SK-MEL-5 (cell line): ENCODE measurements around the gene CD82. TPM values are rescaled to one million over a fixed set of nuclear protein-coding genes. Genes with fewer than 3 reads are reported as not detected.

Experiments used
- DNase-seq: peaks from one replicate; pipeline ENCODE4 v3.0.0-alpha.2; 2016; ENCODE audit warnings: low read depth, low spot score
- in situ Hi-C: cut with HindIII; loops from 2 replicates; pipeline ENCODE4 v1.10.0; 2016; ENCODE audit warnings: low sequenced_read_pairs, high pct_unique_total_duplicates, low pct_unique_long_range_greater_than_20kb
- total RNA-seq: library from RNA; depleted of rRNA; stranded (reverse); fragments of >200 nt; shearing (Covaris generic); gene quantifications from 2 replicates; pipeline ENCODE4 v1.2.3, GENCODE V29; 2014

Gene CD82
- total RNA-seq, 1 experiment from 2014 or later, result 9.1 TPM

DNA sequence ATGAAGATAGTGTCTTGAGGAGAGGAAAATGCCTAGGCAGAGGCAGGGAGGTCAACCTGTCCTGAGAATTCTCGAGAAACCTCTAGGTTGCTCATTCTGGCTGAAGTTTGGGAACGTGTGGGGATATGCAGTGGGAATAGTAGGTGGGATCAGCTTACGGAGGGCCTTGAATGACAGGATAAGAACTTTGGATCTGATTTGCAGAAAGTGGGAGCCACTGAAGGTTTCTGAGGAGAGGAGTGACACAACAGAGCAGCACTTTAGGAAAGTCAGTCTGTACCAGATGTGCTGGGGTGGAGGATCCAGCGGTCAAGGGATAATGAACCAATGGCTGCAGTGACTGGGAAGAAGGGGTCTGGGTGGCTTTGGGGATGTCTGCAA, 2.4 kb downstream of the CD82 start:
- no peak for DNase-seq
- in situ Hi-C loops, result no loop called here

DNA sequence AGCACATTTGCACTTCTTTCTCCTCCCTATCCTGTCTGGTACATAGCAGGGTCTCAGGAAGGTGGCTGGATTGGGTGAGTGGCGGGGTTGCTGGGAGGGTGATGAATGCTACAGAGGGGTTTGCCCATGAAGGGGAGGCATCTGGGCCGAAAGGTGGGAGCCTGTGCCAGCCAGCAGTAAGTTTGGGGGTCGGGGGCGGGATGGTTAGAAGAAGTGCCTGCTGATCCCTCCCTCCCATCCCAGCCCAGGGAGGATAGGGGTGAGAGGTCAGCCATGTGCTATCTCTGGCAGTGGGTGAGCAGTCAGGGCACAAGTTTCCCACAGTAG, 2.8 kb downstream of the CD82 start:
- DNase-seq, result no peak
- in situ Hi-C loops, result no loop called here

DNA sequence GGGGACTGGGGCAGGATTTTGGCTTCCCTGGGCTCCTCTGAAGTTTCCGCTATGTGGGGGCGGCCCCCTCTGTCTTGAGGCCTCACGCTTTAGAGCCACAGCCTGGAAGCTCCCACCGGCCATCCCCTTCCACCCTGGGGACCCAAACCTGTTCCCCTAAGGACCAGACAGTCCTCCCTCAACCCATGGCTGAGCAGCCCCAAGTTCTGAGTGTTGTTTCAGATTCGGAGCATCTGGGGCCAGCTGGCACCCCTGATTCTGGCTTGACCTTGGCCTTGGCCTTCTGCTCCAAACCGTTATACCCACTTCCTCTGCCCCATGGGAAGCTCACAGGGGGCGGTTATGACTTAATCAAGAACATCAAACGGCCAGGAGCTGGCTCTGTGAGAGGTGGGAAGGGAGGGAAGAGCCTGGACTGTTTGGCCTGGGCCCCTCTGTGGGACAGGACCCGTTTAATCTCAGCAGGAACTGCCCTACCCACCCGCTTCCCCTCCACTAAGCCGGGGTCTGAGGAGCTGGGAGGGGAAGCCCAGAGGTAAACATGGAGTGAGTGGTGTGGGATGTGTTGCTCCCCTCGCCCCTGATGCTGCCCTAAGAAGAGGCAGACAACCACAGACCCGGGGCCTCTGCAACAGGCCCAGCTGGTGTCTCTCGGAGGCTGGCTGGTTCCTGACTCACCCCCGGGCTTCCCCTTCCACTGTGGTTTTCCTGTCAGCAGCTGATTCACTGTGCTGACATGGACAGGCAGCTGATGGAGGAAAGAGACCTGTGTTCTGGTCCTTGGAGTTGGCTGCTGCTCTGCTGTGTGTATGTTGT, 3.4 kb downstream of the CD82 start:
- in situ Hi-C loops, result no loop called here
- DNase-seq, result peak; percentile 55

- DNase-seq, result no peak
- in situ Hi-C loops, result no loop called here
Observed at GRCh38 chr11:44570411-44571155, 5.1 kb downstream of the CD82 start.

DNA sequence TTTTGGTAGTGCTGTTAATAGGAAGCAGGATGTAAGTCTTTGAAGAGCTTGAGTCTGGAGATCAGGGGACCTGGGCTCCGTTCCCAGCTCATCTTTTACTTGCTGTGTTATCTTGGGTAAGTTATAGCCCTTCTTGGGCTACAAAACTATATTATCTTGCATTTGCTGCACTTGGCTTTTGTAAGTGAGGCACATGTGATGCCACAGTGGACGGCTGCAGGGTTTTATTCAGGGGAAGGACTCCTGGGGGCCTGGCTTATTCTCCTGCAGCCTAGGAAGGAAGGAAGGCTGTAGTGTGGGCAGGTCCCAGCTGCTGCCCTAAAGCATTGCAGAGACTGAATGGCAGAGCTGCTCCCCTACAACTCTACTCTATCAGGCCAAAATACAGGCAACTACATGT, 6.4 kb downstream of the CD82 start:
- DNase-seq, result no peak
- in situ Hi-C loops, result no loop called here

GRCh38 chr11:44572436-44572835, 7.0 kb downstream of the CD82 start:
- no peak for DNase-seq
- in situ Hi-C loops, result no loop called here

DNA sequence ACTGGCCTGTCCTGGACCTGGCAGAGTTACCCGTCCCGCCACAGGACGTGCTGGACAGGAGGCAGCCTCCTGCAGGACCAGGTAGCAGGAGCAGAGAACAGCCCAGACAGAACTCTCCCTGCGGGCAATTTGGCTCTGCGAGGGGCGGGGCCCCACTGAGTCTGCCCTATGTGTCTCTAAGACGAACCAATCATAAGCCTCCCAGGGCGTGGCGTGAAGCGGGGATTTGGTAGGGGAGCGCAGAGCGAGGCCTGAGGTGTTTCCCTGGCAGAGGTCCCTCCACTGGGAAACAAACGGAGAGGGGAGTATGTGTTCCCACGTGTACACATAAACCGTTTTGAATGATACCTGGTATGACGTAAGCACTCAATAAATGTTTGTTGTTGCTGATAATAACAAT, 7.4 kb downstream of the CD82 start:
- in situ Hi-C loops, result no loop called here
- DNase-seq, result no peak

GRCh38 chr11:44573333-44573732, 7.9 kb downstream of the CD82 start:
- no peak for DNase-seq
- in situ Hi-C loops, result no loop called here

DNA sequence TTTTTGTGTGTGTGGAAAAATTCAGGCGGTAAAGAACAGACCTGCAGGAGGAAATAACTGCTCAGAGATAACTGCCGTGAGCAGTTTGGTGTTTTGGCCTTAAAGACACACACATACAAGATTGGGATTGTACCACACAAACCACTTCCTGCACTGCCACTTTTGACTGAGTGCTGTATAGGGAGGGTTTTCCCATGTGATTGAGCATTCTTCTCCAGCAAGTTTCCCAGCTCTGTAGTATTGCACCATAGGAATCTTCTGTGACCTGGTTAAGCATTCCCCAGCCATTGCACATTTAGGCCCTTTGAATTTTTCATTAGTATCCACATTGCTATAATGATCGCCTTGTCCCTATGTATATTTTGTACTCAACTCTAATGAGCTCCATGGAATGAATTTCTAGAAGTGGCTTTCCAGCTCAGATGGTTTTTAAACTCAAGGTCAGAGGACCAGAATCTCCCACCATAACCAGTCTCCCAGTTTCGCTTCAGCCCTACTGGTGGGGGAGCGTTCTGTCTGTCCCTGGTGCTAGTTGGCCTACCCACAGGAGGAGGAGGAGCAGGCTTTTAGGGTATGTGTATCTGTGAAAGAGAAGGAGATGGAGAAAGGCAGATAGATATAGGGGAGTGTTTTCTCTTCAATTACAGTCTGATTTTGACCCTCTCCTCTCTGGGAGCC, 9.3 kb downstream of the CD82 start:
- in situ Hi-C loops, result no loop called here

GRCh38 chr11:44575288-44575672, 9.8 kb downstream of the CD82 start:
- in situ Hi-C loops, result no loop called here
- DNase-seq, result no peak

More for the DNA sequence above, 9.3 kb downstream of the CD82 start:
- peak; percentile 83 for DNase-seq

DNA sequence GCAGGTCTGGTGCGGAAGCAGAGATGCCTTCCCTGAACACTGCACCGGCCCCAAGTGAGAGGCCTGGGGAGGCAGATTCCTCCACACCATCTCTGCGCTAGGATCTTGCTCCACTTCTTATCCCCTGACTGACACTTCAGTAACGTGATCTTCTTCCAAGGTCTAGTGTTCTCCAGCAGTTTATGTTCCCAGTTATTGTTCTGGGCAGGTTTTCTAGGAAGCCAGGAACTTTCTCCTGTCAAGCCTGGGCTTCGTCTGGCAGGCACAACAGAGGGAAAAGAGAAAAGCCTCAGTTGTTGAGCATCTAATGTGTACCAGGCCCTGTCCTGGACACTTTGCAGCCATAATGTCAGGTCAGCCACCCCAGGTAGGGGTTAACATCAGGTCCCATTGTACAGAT, 10.5 kb downstream of the CD82 start:
- in situ Hi-C loops, result no loop called here
- DNase-seq, result no peak

GRCh38 chr11:44576656-44577055, 11.2 kb downstream of the CD82 start:
- DNase-seq, result no peak
- in situ Hi-C loops, result no loop called here

GRCh38 chr11:44577231-44577830, 11.9 kb downstream of the CD82 start:
- in situ Hi-C loops, result no loop called here

GRCh38 chr11:44578279-44578678, 12.8 kb downstream of the CD82 start:
- DNase-seq, result no peak
- in situ Hi-C loops, result no loop called here

More at GRCh38 chr11:44577231-44577830, 11.9 kb downstream of the CD82 start:
- no peak for DNase-seq

DNA sequence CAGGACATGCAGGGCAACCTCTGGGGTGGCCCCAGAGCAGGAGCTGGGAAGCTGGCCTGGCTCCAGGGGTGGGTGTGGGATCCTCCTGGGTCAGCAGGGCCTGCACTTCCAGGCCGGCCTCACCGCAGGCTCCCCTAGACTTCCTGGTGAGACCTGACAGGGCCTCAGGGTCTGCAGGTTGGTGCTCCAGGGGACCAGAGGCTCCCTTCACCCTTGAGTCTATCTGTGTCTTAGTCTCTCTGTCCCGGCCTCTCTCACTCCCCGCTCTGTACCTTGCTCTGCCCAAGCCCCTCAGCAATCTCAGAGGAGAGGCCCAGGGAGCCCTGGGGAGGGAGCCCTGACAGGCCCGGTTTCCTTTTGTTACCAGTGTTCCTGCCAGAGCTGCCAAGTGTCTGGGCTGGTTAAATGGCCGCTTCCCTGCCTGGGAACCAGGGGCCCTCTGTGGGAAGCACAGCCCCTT, 13.9 kb downstream of the CD82 start:
- in situ Hi-C loops, result no loop called here
- no peak for DNase-seq

GRCh38 chr11:44580701-44581100, 15.2 kb downstream of the CD82 start:
- no peak for DNase-seq
- in situ Hi-C loops, result no loop called here

DNA sequence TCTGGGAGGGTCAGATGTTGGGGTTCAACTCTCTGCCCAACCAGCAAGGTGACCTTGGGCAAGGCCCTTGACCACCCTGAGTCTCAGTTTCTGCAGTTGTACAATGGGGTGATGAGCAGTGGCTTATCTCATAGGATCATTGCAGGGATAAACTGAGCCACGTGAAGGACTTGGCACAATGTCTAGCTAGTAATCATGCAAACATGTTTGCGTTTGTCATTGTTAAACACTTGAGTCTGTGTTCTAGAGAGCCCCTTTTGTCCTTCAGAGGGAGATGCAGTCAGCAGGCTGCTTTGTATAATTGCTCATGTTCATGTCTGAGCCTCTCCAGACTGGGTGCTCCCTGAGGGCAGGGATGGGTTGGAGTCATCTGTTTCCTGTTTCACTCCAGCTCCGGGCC, 15.8 kb downstream of the CD82 start:
- DNase-seq, result no peak
- in situ Hi-C loops, result no loop called here

DNA sequence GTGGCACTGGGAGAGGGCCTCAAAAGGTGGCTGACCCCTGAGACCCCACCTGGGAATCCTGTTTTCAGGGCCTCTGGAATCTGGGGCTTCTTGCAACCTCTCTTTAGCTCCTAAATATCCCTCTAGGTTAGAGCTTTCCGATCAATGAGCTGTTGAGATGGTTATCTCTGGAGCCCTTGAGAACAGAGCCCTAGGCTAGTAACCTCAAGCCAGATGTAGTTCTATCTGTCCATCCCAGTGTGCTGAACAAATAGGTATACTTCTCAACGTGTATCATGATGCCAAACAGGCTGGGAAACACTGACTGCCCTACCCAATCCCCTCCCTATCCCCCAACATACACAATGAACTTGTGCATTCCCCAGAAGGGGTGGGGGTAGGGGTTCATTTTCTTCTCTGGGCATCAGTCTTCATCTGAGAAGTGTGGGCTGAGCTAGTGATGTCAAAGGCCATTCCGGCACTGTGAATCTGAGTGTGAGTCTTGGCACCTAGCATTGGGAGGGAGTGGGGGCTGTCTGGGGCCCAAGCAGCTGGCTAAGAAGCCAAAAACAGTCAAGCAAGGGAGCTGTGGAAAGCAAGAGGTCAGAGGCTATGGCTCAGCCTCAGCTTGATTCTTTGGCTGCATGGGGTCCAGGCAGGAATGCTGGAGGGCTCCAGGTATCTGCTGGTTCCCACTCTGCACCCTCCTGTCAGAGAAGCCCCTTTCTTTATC, 17.3 kb downstream of the CD82 start:
- in situ Hi-C loops, result no loop called here

More for the DNA sequence above, 17.3 kb downstream of the CD82 start:
- DNase-seq, result no peak
